Activated CD8-positive, alpha-beta T cell treated with anti-CD3 and anti-CD28 coated beads for 36 hours (primary cell): ENCODE results near the gene KRT77. TPM values are rescaled to one million over a fixed set of nuclear protein-coding genes. Genes with fewer than 3 reads are reported as not detected.

Experiments used
- ATAC-seq: fragments of 200-7000 bp; cut with Tn5 transposase; one replicate; pipeline ENCODE4 v1.10.0; 2021; ENCODE audit warnings: mild to moderate bottlenecking, moderate library complexity
- CTCF ChIA-PET: fragments of 350-600 bp; sonication (Branson Sonifier 250); formaldehyde crosslinking; loops from one replicate; lab custom pipeline; 2021; ENCODE audit warnings: antibody characterized with exemption; lab: Charles Lee
- POLR2A ChIA-PET: fragments of 350-600 bp; sonication (Branson Sonifier 250); formaldehyde crosslinking; loops from one replicate; lab custom pipeline; 2021; ENCODE audit warnings: antibody characterized with exemption; lab: Charles Lee
- DNase-seq: peaks from one replicate; pipeline ENCODE4 v3.0.0-alpha.2; 2020
- H3K27ac Mint-ChIP-seq: one replicate; pipeline ENCODE4 v1.8.0; 2021; ENCODE audit warnings: mild to moderate bottlenecking, mixed read lengths
- H3K27me3 Mint-ChIP-seq: one replicate; pipeline ENCODE4 v1.8.0; 2021; ENCODE audit warnings: mixed read lengths
- H3K36me3 Mint-ChIP-seq: one replicate; pipeline ENCODE4 v1.8.0; 2021; ENCODE audit warnings: low read depth, mixed read lengths
- H3K4me1 Mint-ChIP-seq: one replicate; pipeline ENCODE4 v1.8.0; 2021; ENCODE audit warnings: low read depth, mixed read lengths
- H3K4me3 Mint-ChIP-seq: one replicate; pipeline ENCODE4 v1.8.0; 2021; ENCODE audit warnings: mild to moderate bottlenecking, moderate library complexity, mixed read lengths
- H3K9me3 Mint-ChIP-seq: one replicate; pipeline ENCODE4 v1.8.0; 2021; ENCODE audit warnings: mixed read lengths
- CTCF ChIP-seq: fragments of 200-600 bp; IDR thresholded peaks from one replicate; pipeline ENCODE4 v1.8.0; 2022; ENCODE audit warnings: antibody characterized with exemption, mild to moderate bottlenecking
- intact Hi-C: fragments of 100-400 bp; cut with micrococcal nuclease; formaldehyde crosslinking; loops from one replicate; pipeline ENCODE4 v1.10.0; 2022
- total RNA-seq, 2 experiments: library from RNA; stranded (reverse); gene quantifications; one replicate each; pipeline ENCODE4 v1.2.3, GENCODE V29; 2021

KRT77 gene
- total RNA-seq, 2 experiments from 2014 or later: not detected

GRCh38 chr12:52677126-52677525, 26.2 kb downstream of the KRT77 start:
- ATAC-seq (no peak), DNase-seq (no peak)
- Mint-ChIP-seq H3K9me3 (no peaks in the 10 kb centered on the region), H3K4me1 (peaks cover 22% of the 10 kb centered on the region), H3K27me3 (no peaks in the 10 kb centered on the region), H3K36me3 (no peaks in the 10 kb centered on the region), H3K27ac (no peak overlapping the region), H3K4me3 (no peak overlapping the region)
- no peak for TF ChIP-seq CTCF
- CTCF ChIA-PET: no interaction called here
- intact Hi-C loops: no loop called here
- POLR2A ChIA-PET: interaction anchor here (1.1 kb wide), 1 partner anchor 13 kb away, joined by 3 read pairs; no protein-coding TSS in a partner anchor

- ChIA-PET POLR2A (interaction anchor here (0.9 kb wide), 1 partner anchor 11 kb away, joined by 3 read pairs; no protein-coding TSS in a partner anchor), CTCF (interaction anchor here (2.0 kb wide), 1 partner anchor 10 kb away, joined by 8 read pairs; no protein-coding TSS in a partner anchor)
- no peaks in the 10 kb centered on the region for H3K9me3 Mint-ChIP-seq
- ATAC-seq (no peak), DNase-seq (no peak)
- intact Hi-C loops: no loop called here
- H3K27me3 Mint-ChIP-seq: no peaks in the 10 kb centered on the region
- peaks cover 13% of the 10 kb centered on the region for H3K4me1 Mint-ChIP-seq
- no peak overlapping the region for H3K27ac Mint-ChIP-seq
- H3K36me3 Mint-ChIP-seq: no peaks in the 10 kb centered on the region
- H3K4me3 Mint-ChIP-seq: no peak overlapping the region
- no peak for TF ChIP-seq CTCF
Observed at GRCh38 chr12:52676163-52676562, 27.2 kb downstream of the KRT77 start.

GRCh38 chr12:52675301-52675701, 28.0 kb downstream of the KRT77 start:
- Mint-ChIP-seq H3K27ac (no peak overlapping the region), H3K27me3 (no peaks in the 10 kb centered on the region), H3K4me3 (no peak overlapping the region), H3K4me1 (peaks cover 6% of the 10 kb centered on the region), H3K36me3 (no peaks in the 10 kb centered on the region), H3K9me3 (no peaks in the 10 kb centered on the region)
- ATAC-seq: no peak
- no peak for DNase-seq
- intact Hi-C loops: no loop called here
- TF ChIP-seq CTCF: no peak
- POLR2A ChIA-PET: interaction anchor here (0.9 kb wide), 1 partner anchor 10 kb away, joined by 3 read pairs; no protein-coding TSS in a partner anchor
- CTCF ChIA-PET: interaction anchor here (0.8 to 2.0 kb wide), 3 partner anchors 9 to 453 kb away, joined by 3 to 8 read pairs (median 4); no protein-coding TSS in a partner anchor

- DNase-seq: no peak
- Mint-ChIP-seq H3K9me3 (no peaks in the 10 kb centered on the region), H3K4me1 (peaks cover 3% of the 10 kb centered on the region), H3K27me3 (no peaks in the 10 kb centered on the region), H3K27ac (no peak overlapping the region), H3K36me3 (no peaks in the 10 kb centered on the region), H3K4me3 (no peak overlapping the region)
- ChIA-PET CTCF (interaction anchor here (0.8 to 2.0 kb wide), 2 partner anchors 8 to 452 kb away, joined by 3 to 8 read pairs; no protein-coding TSS in a partner anchor), POLR2A (no interaction called here)
- no peak for ATAC-seq
- no peak for TF ChIP-seq CTCF
- intact Hi-C loops: no loop called here
Observed at GRCh38 chr12:52674433-52674775, 28.9 kb downstream of the KRT77 start.

- H3K4me3 Mint-ChIP-seq: no peak overlapping the region
- DNase-seq (no peak), ATAC-seq (no peak)
- no peaks in the 10 kb centered on the region for H3K36me3 Mint-ChIP-seq
- intact Hi-C loops: no loop called here
- no peak overlapping the region for H3K27ac Mint-ChIP-seq
- peaks cover 3% of the 10 kb centered on the region for H3K4me1 Mint-ChIP-seq
- no peak for TF ChIP-seq CTCF
- POLR2A ChIA-PET: no interaction called here
- H3K27me3 Mint-ChIP-seq: no peaks in the 10 kb centered on the region
- CTCF ChIA-PET: interaction anchor here (1.5 kb wide), 1 partner anchor 212 kb away, joined by 4 read pairs; no protein-coding TSS in a partner anchor
- no peaks in the 10 kb centered on the region for H3K9me3 Mint-ChIP-seq
Observed at GRCh38 chr12:52673713-52674432, 29.5 kb downstream of the KRT77 start.
